ENCODE measurements around the gene LIF.

Gene LIF

DNA sequence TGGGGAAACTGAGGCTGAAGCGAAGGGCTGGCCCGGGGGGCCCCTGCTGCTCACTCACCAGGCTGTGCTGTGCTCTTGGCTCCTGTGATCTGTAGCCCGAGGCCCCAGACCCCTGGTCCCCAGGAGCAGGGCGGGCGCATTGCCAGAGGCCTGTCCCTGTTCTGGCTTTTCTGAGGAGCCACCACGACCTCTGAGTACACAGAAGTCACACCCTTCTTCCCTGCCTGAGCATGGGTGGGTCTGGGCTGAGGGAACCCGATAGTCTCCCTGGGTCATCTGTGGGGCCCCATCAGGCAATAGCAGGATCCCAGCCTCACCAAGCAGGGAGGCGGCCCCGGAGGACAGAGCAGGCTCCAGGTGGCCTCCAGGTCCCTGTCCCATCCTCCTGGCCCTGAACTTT is 37.6 kb upstream of the LIF start:
- DNase-seq (ENCODE audit: low spot score) = no peak

DNA sequence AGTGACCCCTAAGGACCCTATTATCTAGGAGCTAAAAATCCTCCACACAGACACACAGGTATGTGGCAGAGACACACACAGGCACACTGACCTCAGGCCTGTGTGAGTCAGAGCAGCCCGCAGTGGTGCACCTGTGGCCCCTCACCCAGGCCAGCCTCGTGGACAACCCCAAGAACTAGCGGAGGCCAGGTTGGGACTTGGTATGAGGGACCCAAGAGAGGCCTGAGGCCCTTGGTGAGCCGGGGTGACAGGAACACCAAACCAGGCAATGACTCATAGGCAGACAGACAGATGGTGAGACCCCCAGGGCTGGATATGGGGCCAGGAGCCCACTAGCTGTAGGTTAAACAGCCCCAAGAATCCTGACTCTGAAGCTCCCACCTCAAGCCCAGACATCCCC is 36.8 kb upstream of the LIF start:
- DNase-seq (ENCODE audit: low spot score) = no peak

DNA sequence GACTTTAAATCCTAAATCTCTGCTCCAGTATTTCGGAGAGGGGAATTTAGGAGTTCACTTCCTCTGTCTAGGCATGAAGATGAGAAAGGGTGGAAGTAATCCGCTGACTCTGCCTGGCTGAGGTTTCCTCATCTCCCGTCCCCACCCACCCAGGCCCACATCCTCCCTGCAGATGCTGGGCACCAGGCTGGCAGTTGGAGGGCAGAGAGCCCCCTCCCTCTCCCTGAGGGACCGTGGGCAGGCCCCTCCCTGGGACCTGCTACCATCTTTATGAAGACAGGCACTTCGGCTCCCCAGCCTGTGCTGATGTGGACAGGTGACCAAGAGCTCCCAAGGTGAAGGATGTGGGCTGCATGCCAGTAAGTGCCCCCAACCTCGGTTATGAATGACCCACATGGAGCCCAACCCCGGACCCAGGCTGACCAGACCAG is 36.1 kb upstream of the LIF start:
- DNase-seq (ENCODE audit: low spot score) = no peak

DNA sequence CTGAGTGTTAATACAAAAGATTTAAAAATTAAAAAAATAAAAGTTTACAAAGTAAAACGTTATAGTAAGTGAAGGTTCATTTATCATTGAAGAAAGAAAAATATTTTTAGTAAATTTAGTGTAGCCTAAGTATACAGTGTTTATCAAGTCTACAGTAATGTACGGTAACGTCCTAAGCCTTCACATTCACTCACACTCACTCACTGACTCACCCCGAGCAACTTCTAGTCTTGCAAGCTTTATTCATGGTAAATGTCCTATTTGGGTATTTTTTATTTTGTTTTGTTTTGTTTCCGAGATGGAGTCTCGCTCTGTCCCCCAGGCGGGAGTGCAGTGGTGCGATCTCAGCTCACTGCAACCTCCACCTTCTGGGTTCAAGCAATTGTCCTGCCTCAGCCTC is 33.9 kb upstream of the LIF start:
- DNase-seq (ENCODE audit: low spot score) = no peak

DNA sequence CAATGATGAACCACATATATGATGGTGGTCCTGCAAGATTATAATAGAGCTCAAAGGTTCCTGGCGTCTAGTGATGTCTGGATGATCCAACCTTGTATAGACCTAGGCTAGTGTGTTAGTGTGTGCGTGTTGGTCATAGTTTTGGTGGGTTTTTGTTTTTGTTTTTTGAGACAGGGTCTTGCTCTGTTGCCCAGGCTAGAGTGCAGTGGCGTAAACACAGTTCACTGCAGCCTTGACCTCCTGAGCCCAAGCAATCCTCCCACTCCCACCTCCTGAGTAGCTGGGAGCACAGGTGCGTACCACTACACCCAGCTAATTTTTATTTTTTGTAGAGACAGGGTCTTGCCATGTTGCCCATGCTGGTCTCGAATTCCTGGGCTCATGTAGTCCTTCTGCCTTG is 33.4 kb upstream of the LIF start:
- no peak for DNase-seq (ENCODE audit: low spot score)

DNA sequence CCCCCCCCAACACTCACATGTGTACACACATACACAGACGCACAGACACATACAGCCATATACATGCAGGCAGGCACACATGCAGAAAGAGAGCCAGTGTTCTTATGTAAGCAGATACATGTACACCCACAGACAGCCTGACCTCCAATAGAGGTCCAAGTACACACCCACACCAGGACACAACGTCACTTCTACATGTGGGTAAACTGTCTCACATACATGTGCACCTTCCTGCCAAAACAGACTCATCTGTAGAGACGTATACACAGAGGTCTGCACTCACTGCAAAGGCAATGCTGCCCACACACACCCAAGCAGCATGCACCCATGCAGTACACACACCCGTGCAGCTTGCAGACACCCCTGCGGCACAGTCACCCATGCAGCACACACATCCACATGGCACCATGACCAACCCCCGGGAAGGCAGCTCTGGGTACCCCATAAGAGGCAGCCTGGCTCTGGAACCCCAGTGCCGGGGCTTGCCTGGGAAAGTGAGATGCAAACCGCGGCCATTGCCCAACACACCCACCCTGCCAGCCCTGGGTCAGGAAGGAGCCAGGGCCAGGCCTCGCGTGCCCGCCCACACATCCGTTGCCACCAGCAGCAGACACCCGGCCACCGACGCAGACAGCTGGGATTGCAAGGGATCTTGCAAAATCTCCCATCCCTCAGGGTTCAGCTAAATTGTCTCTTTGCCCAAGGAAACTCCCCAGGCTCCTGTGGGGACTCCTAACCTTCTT is 32.7 kb upstream of the LIF start:
- no peak for DNase-seq (ENCODE audit: low spot score)

DNA sequence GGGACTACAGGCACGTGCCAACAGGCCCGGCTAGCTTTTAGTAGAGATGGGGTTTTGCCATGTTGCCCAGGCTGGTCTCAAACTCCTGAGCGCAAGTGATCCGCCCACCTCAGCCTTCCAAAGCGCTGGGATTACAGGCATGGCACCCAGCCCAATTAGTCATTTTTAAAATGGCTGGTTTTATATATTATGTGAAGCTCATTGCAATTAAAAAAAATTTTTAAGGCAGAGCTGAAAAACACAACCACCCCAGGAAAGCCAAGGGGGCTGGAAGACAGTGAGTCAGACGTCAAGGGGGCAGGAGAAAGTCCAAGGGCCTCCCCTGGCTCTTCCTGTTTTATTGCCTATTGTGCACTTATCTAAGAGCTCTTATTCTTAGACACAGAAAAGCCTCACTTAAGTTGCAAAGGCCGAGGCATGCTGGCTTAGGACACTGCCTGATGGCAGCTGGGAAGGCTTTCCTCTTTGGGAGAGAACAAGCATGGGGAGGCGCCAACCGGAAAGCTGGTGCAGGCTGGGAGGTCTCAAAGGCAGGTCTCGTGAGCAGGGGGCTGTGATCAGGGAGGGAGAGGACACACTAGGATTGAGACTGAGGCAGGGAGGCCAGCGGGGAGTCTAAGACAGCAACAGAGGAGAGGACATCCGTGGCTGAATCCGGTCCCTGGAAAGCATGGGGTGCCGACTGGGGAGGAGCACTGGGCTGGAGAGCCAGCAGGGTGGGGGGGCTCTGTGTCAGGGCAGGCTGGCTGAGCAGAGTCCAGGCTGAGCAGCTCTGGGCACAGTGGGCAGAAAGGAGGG is 31.2 kb upstream of the LIF start:
- peak; percentile 53 for DNase-seq (ENCODE audit: low spot score)

DNA sequence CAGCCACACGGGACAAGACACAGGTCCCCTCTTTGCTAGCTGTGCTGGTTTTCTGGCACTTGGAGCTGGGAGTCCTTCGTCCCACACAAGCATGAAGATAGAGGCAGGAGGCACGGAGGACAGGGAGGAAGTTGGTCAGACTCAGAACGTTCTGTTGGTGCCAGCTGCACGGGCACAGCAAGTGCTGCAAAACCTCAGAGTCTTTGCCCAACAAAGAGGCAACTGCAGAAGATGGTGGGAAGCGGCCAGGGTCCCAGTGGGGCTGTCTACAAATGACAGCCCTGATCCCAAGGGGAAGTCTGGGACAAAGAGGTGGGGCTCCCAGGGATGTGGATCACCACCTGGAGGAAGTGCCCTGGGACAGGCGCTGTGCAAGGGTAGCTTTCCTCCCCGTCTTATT is 29.5 kb upstream of the LIF start:
- DNase-seq (ENCODE audit: low spot score) = no peak

DNA sequence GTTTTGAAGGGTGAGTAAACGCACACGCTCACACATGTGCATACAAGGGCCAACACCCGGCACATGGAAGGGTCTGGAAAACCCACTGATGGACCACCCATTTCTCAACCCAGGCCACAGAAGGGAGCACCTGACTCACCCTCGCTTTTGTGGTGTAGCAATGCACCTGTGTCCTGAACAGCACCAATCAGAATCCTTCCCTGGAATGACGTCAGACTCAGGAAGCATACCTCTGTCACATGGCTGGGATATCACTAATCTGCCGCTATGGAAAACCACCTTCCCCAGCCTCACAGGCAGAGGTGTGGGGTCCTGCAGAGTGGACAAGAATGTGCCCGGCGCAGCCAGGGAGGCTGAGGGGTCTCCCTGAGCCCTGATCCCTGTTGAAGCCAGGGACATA is 29.1 kb upstream of the LIF start:
- no peak for DNase-seq (ENCODE audit: low spot score)

DNA sequence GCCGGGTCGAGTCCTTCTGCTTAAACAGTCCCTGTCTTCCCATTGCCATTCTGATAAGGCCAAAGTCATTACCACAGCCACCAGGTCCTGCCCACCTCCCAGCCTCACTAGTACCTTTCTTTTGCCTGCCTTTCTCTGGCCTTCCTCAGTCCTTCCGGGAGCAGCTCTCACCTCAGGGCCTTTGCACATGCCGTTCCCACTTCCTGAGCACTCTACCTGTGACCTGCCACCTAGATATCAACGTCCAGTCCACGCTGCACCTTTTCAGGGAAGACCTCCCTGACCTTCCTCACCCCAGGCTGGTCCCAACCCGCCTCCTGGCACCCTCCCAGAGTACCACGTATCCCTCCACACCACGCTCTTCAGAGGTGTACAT is 27.9 kb upstream of the LIF start:
- no peak for DNase-seq (ENCODE audit: low spot score)

DNA sequence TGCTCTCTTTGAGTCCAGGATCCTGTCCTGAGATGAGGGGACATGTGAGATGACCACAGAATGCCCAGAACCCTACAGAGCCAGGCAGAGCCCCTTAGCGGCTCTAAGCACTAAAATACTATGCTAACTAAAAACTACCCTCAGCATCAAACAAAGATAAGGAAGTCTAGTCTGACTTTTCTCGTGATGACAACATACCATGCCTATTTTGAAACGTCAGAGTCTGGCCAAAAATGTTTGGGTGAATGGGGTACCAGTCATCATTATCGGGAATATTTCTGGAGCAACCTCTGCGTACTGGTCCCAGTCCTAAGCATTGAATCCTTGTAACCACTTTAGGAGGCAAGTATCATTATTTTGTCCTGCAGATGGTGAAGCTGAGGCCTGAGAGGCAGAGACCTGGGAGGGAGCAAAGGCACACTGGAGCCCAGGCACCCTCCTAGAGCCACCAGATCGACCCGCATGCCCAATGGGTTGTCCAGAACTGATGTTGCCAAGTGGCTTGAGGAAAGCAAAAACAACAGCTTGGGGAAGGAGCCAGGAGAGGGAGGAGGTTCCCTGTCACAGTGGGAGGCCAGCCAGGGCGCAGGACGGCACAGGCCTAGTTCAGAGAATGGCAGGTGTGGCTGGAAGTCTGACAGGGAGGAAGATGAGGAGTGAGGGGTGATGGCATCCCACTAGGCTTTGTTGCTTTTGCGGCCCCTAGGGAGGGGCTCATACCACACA is 27.3 kb upstream of the LIF start:
- DNase-seq (ENCODE audit: low spot score) = no peak

DNA sequence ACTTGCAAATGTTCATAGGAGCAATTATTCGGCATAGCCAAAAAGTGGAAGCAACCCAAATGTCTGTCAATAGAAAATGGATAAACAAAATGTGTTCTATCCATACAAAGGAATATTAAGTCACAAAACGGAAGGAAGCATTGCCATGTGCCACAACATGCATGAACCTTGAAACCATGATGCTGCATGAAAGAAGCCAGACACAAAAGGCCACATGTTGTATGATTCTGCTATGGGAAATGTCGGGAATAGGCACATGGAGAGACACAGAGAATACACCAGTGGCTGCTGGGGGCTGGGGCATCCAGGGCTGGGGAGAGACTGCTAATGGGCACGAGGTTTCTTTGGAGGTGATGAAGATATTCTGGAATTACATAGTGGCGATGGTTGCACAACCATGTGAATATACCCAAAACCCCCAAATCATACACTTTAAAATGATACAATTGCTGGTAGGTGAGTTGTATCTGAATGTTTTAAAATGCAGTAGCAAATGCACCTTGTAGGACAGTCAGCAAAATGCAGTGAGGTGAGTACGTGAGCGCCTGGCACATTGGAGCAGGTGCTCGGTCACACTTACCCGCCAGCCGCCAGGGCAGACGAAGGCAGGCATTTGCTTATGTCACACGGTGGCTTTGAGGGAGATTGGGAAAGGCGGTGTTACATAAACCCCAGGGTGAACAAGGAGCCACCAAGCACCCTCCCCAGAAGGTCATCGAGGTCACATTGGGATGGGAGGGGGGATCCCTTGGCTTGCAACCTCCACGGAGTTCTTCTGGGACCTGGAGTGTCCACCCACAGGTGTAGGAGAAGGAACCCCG is 26.4 kb upstream of the LIF start:
- no peak for DNase-seq (ENCODE audit: low spot score)

DNA sequence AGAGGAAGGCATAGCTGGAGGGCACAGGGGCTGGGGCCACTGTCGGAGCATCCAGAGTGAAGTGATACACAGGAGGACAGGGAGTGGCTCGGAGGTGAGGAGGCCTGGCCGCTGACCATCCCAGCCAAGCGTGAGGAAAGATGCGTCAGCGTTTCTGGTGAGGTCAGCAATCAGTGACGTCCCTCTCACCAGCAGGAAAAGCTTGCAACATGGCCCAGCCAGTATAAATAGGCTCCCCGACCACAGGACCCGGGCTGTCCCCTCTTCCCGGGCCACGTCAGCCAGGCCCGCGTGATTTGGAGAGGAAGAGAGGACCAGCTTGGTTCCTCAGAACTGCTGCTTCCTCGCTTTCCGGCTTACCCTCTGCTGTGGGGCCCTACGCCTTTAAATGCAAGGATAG is 24.3 kb upstream of the LIF start:
- no peak for DNase-seq (ENCODE audit: low spot score)

DNA sequence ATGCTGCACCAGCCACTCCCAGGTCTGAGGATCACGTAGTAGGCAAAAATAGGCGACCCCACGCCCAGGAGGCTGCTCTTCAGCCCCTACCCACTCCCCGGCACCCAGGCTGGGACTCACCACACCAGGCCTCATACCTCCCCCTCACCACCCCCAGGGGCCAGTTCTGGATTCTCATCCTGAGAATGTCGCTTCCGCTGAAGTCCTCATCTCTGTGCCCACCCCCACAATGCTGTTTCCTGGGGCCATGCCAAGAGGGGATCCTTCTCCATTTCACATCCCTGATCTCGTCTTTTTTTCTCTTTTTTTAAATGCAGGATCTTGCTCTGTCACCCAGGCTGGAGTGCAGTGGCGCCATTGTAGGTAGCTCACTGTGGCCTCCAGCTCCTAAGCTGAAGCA is 21.8 kb upstream of the LIF start:
- DNase-seq (ENCODE audit: low spot score) = no peak

DNA sequence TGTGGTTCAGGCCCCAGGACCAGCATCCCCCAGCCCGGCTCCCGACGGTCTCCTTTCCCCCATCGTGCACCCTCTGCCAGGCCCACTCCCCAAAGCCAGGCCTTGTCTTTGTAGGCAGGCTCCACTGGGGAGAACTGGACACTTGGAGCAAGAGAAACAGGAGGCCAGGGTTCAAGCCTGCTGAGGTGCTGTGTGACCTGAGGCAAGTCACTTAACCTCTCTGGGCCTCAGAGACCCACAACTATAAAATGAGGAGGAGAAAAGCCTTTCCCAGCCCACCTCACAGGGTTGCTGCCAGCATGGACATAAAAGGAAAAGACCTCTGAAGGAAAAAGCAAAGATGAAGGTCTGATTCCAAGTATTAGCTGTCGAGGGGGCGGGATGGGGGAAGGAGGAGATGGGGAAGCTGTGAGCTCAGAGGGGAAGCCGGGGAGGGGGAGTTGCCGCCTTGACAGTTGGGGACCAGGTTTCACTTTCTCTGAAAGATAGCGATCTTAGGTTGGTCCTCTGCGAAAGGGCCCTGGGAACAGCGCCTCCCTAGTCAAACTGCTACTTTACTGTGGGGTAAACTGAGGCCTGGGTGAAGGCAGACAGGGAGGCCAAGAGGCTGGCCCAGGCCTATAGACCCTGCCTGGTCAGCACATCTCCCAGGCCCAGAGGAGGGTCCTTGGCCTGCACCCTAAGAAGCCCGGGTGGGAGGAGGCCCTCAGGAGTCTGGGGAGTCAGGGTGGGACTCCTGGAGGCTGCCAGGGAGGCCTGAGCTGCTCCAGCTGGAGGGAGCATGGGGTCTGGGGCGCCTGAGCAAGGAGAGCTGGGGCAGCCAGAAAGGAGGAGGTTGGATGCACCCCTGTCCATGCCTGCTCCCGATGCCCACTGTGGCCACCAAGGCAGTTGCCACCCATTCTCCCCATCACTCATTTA is 21.1 kb upstream of the LIF start:
- DNase-seq (ENCODE audit: low spot score) = no peak

DNA sequence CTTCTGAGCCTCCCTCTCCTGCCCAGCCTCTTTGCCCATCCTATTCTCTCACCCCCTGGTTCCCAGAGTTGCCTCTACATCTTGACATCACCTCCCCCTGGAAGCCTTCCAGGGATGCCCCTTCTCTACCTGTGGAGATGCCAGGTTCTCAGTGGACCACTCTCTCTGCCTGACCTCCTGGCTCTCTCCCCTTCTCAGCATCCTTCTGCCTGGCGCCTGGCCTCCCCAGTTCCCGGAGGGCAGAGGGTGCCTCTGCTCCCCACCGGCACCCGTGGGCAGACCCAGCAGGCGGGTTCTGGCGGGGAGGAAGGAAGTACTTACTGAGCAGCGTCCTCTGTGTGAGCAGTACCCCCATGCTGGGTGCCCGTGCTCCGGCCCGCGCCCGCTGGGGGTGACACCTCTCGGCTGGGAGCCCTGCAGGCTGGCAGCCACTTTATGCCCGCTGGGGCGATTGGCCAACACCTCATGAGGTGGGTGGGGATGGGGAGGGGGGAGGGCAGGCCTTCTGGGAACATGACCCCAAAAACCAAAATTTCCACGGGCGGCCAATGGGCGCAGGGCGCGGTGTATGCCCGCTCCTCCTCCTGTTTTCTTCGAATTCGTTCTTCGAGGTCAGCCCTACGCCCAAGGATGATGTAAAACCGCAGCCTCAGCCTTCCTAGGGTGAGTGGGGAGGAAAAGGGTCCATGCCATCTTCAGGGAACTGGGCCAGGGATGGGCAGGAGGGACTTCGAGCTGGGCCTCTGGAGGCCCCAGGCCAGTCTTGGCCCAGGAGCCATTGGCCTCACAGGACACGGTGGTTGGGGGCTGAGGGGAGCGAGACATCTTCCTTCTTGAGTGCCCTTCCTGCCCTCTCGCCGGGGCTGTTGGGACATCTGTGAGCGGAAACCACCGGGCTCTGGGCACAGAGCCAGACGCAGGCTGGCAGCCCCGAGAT is 20.2 kb upstream of the LIF start, which contains the start of gene OSM:
OSM (minus strand) TSS at position 407 of the 937 bp plus-strand sequence; CDS start at position 355, 52 bp downstream.
- no peak for DNase-seq (ENCODE audit: low spot score)

DNA sequence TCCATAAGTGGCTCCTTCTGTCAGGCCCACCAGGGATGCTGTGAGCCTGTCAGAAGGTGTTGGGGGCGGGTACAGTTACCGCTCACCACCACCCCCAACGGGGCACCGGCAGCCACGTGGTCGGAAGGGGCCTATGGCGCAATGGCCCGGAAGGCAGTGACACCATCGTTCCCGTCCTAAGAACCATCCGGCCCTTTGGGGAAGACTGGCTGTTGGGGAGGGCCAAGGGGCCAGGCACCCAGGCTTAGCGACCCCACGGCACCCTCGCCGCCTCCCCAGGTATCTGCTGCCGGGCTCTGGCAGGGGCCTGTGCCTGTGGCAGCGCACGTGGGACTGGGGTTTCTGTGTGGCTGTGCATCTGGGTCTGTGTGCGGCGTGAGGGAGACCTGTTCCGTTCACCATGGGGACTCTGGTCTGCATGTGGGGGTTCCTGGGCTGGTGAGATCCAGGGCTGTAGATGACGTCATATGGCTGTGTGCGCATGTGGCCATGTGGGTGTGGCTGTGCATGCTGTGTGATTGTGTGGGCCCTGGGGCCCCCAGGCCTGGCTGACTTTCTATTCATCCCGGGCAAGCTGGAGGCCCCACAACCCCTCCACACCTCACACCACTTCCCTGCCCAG is 19.4 kb upstream of the LIF start:
- DNase-seq (ENCODE audit: low spot score) = no peak

DNA sequence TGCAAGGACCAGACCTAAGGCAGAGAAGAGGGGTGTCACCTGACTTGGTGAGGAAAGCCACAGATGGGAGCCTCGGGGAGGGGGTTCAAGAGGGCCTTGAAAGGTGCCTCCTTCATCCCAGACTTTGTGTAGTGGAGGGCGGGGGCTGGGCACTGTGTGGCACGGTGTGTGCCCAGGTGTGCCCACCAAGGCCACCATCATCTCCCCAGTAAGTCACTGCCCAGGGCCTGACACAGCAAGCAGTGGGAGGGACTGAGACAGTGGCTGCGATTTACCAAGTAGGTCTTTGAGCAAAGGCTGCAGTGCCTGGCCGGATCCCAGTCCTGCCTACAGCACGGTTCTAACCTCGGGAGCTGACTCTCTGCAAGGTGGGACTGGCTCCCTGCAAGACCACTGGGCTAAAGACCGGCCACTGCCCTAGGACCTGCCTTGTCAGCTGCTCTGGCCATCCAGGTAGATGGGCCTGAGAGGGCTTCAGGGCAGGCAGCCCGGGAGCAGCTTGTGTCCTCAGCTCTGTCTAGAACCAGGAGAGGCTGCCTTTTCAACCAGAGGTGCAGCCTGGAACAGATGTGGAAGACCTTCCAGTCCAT is 18.7 kb upstream of the LIF start:
- no peak for DNase-seq (ENCODE audit: low spot score)

DNA sequence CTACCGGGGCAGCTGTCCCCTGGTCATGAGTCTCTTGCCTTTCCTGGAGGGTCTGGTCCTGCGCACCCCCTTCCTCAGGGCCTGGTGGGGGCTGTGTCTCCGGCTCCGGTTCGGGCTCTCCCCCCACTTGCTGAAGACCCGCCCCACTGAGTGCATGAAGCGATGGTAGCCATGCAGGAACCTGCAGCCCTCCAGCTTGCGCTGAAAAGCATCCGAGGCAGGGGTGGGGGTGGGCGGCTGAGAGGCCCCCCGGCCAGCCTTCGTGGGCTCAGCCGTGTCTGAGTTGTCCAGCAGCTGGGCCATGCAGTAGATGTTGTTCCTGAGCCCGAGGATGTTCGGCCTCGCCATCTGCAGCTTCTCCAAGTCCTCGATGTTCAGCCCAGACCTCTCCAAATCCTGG is 17.3 kb upstream of the LIF start:
- DNase-seq (ENCODE audit: low spot score) = no peak
